HG03039 (cell line): ENCODE measurements around the gene RPS6KB1.
A peak's percentile ranks its signal among the peaks of the same experiment; 100 is the strongest.
"Not testable (repeated sequence)": the region's sequence is repeated elsewhere in the genome, so short reads cannot be mapped to it uniquely, and the experiment has no call there.

ENCODE experiments used
- ATAC-seq: cut with Tn5 transposase; IDR thresholded peaks from one replicate; pipeline ENCODE4 v1.9.1; 2021; ENCODE audit warnings: mild to moderate bottlenecking, moderate library complexity; ENCODE audit not compliant: unreplicated experiment

The RPS6KB1 gene

GRCh38 chr17:59870482-59870881 is 22.4 kb upstream of the RPS6KB1 start:
- no peak for ATAC-seq

- ATAC-seq: no peak
Observed at GRCh38 chr17:59872351-59872750, 20.6 kb upstream of the RPS6KB1 start.

DNA sequence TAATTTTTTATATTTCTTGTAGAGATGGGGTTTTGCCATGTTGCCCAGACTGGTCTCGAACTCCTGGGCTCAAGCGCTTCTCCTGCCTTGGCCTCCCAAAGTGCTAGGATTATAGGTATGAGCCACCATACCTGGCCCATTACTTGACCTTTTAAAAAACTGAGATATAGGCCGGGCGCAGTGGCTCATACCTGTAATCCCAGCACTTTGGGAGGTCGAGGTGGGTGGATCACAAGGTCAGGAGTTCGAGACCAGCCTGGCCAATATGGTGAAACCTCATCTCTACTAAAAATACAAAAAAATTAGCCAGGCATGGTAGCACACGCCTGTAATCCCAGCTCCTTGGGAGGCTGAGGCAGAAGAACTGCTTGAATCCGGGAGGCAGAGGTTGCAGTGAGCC is 19.5 kb upstream of the RPS6KB1 start:
- not testable (repeated sequence) for ATAC-seq

GRCh38 chr17:59874376-59874775 is 18.5 kb upstream of the RPS6KB1 start:
- no peak for ATAC-seq

GRCh38 chr17:59876107-59876506 is 16.8 kb upstream of the RPS6KB1 start:
- ATAC-seq: no peak

- no peak for ATAC-seq
Observed at GRCh38 chr17:59877965-59878364, 15.0 kb upstream of the RPS6KB1 start.

DNA sequence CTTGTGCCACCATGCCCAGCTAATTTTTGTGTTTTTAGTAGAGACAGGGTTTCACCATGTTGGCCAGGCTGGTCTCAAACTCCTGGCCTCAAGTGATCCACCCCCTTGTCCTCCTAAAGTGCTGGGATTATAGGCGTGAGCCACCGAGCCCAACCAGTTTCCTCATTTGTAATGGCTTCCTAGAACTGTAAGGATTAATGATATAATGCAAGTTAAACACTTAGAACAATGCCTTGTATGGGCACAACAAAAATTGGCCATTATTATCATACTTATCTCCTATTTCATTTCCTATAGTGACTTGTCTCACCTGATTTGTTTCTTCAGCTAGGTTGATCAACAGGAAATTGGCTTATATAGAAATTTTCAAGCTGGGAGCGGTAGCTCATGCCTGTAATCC is 14.3 kb upstream of the RPS6KB1 start:
- ATAC-seq: no peak

- no peak for ATAC-seq
Observed at GRCh38 chr17:59884861-59885260, 8.1 kb upstream of the RPS6KB1 start.

DNA sequence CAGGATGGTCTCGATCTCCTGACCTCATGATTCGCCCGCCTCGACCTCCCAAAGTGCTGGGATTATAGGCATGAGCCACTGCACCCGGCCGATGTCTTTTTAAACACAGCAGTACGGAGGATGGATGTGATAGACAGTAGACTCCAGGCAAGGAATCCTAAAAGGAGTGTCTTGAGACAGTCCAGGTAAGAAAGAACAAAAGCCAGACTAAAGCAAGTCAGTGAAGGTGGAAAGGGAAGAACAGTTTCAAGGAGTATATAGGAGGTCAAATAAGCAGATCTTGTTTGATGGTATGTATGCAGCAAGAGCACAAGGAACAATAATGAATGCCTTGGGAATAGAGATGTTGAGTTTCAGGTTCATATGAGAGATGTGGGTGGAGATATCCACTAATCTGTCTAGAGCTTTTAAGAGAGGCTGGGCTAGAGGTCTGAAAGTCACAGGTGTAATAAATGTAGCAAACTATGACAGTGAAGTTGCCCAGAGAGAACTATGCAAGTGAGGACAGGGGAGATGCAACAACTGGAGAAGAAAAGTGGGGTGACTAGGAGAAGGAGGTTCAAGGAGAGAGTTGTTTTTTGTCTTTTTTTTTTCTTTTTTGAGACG is 4.7 kb upstream of the RPS6KB1 start:
- ATAC-seq: no peak

DNA sequence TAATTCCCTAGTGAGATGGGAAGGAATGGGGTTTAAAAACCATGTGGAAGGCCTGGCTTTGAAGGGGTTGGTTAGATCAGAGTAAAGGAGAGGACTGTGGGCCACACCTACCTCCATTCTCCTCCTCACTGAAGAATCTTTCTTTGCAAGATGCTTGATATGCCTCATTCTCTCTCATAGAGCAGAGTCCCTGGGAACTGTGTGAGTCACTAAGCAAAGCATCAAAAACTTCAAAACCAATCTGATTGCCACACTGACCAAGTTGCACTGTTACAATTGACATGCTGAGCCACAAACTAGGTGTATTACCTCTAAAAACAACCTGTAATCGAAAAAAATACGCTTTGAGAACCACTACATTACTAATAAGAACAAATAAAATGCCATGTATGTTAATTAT is 2.2 kb upstream of the RPS6KB1 start:
- ATAC-seq: no peak

DNA sequence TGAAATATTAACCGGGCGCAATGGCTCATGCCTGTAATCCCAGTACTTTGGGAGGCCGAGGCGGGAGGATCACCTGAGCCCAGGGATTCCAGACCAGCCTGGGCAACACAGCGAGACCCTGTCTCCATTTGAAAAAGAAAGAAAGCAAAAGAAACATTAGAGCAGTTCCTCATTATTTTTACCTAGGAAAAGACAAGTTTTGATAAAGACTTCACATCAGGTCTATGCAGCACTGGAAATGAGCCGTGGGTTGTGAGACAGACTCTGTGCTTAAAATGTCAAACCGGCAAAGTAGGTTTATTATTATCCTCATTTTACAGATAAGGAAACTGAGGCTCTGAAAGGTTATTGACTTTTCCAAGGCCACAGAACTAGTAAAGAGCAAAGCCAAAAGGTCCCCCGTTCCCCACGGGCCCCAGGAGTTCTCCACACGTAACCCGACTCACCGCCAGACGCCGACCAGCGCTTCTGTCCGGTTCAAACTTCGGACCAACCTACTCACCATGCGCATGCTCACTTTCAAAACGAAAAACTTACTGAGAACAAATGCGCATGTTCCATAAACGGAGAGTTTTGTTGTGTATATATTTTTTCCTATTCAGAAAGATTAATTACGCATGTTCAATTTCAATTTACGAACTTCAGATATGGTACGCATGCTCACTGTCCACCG is 534 bp upstream of the RPS6KB1 start:
- ATAC-seq: peak; percentile 46

DNA sequence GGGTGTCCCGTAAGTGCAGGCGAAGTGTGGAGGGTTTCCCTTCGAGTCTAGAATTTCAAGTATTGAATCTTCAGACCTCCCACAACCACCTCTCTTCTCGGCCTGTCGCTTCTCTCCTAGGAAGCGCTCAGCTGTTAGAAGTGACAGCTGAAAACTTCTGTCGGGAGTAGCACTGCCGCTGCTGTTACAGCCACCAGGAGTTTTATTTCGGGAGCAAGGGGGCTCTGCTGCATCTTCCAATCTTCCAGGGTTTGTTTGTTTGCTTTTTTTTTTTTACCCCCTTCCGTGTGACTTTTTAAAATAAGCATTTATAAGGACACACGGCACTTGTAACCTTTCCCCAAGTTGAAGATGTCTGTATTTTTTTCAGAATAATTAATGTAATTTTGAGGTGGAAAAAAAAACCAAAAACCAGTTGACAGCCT is 767 bp downstream of the RPS6KB1 start:
- ATAC-seq: peak; percentile 2

DNA sequence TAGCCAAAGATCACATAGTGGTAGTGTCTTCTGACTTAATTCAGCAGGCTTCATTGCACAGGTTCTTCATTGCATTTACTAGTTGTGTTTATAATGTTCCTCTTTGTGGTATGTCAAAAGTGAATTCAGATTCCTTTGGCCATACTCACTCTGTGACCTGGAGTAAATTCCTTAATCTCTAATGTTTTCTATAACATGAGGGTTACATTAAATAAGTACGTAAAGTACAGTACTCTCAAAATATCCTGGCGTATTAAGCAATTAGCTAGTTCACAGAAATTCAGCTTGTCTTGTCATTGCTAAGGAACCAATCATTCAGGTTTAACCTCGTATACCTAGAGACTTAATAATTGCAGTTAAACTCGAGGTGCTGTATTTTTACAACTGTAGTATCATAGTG is 4.2 kb downstream of the RPS6KB1 start:
- no peak for ATAC-seq

DNA sequence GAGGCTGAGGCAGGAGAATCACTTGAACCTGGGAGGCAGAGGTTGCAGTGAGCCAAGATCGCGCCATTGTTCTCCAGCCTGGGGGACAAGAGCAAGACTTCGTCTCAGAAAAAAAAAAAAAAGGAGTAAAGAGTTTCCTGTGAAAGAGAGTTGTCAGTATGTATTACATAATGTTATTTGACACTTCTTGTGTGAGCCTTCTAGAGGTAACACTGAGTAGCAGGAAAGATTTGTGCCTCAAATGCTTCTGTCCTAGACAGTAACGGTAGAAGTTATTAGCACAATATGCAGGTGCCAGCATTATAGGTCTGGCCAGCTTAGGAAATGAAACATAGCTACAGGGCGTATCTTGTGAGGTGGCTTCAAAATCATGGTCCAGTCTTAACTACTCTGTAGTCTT is 6.2 kb downstream of the RPS6KB1 start:
- ATAC-seq: no peak

GRCh38 chr17:59901604-59902003 is 8.7 kb downstream of the RPS6KB1 start:
- no peak for ATAC-seq

DNA sequence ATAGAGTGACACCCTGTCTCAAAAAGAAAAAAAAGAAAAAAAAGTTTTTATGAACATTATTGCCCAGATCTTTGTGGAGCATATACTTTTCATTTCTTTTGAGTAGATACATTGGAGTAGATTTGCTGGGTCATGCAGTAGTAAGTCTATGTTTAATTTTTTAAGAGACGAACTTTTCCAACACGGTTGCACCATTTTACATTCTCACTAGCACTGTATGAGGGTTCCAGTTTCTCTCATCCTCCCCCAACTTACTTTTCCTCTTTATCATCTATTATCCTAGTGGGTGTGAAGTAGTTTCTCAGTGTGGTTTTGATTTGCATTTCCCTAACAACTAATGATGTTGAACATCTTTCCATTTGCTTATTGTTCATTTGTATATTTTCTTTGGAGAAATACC is 10.5 kb downstream of the RPS6KB1 start:
- ATAC-seq: no peak

DNA sequence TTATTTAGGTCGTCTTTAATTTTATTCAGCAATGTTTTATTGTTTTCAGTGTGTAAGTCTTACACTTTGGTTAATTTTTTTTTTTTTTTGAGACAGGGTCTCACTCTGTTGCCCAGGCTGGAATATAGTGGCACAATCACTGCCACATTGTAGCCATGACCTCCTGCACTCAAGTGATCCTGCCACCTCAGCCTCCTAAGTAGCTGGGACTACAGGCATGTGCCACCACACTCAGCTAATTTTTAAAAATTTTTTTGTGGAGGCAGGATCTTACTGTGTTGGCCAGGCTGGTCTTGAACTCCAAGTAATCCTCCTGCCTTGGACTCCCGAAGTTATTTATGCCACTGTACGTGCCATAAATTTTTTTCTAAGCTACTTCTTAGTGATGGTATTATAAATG is 14.5 kb downstream of the RPS6KB1 start:
- ATAC-seq: no peak

DNA sequence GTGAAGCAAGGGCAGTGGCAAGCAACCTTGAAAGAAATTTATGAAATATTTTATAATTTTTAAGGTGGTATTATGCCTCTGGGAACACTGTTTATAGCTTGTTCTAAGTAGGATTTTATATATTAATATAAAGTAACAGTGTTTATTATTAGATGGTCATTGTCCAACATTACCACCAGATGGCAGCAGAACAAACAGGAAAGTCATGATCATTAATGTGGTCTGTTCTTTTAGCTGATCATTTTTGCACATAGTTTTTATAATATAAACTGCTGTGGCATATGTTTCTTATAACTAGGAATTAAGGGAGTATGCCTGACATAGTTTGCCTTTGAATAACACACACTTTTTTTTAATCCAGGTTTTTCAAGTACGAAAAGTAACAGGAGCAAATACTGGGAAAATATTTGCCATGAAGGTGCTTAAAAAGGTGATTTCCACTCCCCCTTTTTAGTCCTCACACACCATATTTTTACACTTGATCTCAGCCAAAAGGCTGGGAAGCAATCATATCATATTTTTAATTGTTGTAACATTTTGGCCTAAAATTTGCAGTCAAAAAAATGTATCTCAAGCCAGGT is 21.4 kb downstream of the RPS6KB1 start:
- no peak for ATAC-seq

DNA sequence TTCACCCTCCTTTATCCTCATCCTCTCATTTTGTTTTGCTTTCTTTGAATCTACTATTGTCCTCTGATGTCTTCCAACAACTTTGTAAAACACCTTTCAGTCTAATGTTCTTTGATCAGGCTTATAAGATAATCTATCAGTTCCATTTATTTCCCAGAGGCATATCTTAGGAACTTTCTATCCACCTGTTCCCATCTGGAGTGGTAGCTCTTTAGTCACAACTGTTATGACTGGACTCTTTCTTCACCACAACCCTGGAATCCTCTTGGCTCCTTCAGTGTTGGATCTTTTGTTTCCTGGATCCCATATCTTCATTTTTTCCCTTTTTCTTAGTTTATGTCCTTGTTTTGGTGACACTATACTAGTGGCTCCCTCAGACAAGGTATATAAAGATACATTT is 23.5 kb downstream of the RPS6KB1 start:
- ATAC-seq: no peak

DNA sequence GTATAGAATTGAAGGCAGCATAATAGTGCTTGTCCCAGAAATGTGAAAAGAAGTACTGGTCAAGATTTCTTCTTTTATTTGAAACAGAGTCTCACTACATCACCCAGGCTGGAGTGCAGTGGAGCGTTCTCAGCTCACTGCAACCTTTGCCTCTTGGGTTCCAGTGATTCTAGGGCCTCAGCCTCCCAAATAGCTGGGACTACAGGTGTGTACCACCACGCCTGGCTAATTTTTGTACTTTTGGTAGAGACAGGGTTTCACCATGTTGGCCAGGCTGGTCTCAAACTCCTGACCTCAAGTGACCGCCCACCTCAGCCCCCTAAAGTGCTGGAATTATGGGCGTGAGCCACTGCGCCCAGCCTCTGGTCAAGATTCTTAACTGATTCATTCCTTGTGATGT is 27.7 kb downstream of the RPS6KB1 start:
- not testable (repeated sequence) for ATAC-seq

DNA sequence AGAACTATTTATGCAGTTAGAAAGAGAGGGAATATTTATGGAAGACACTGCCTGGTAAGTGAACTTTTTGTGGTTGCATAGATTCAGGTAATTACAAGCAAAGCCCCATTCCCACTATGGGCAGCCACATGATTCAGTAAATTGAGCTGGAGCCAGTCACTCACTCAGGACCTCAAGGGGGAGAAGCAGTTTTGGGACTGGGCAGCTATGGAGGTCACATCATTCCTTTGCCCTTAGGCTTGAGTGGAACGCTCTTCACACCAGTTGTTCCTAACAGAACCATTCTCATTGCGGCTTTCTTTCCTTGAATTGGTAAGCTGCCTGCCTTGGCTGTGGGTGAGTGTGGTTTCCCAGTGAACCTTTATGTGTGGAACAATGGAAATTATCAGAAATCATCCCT is 37.2 kb downstream of the RPS6KB1 start:
- ATAC-seq: not testable (repeated sequence)

DNA sequence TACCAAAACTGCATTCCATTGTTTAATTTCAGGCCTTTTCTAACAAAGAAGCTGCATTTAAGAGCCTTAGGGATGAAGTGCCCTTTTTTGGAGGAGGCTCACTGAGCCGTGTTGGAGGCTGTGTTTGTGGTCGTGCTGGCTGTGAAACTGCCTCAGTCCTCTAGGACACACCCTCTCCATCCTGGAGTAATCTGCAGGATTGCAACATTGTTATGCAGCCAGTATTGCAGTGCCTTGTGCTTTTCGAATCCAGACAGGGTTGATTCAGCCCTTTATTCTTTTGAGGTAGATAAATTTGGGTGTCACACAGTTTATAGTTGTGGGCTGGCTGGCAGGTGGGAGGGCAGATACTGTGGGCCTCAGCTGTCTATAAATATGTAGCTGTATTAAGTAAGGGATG is 37.8 kb downstream of the RPS6KB1 start:
- not testable (repeated sequence) for ATAC-seq
